GM12872 (cell line): ENCODE results near the gene CD40LG.

Source experiments
- CTCF ChIP-seq: IDR thresholded peaks from 3 replicates; pipeline ENCODE4 v1.5.1; 2011; ENCODE audit warnings: low read depth, mild to moderate bottlenecking, low read length, moderate library complexity; ENCODE audit not compliant: insufficient read depth

Gene CD40LG

GRCh38 chrX:136708348-136708747, 60.4 kb downstream of the CD40LG start:
- TF ChIP-seq CTCF, result peak; percentile 36; the same call in 1 of the 3 replicates
